HEK293 (cell line): ENCODE results near the gene C11orf86.

Source experiments
- CTCF ChIA-PET: fragments of 350-600 bp; formaldehyde crosslinking; extraction: SDS; loops from one replicate; lab custom pipeline; 2021; ENCODE audit warnings: antibody characterized with exemption; lab: Yijun Ruan, JAX
- POLR2A ChIA-PET: fragments of 300-600 bp; formaldehyde crosslinking; extraction: SDS; loops from one replicate; lab custom pipeline; 2020; ENCODE audit warnings: antibody characterized with exemption, inconsistent platforms; lab: Yijun Ruan, JAX
- H3K27ac ChIP-seq: fragments of 200-500 bp; sonication (Bioruptor generic); 2 replicates; pipeline ENCODE4 v1.5.1; 2014; ENCODE audit warnings: low read depth, low read length, control low read depth, inconsistent platforms; ENCODE audit errors: extremely low read depth
- H3K36me3 ChIP-seq, 2 experiments: fragments of 200-500 bp in 1 of 2; sonication (Bioruptor generic) in 1 of 2; 1 replicate in 1 of 2; 2 replicates in 1 of 2; pipeline ENCODE4 v1.5.1; 2014 to 2017; ENCODE audit warnings: inconsistent platforms in 2 of 2, low read length in 2 of 2; ENCODE audit not compliant: control insufficient read depth in 2 of 2, insufficient read depth in 1 of 2
- H3K4me1 ChIP-seq: fragments of 200-500 bp; sonication (Bioruptor generic); 2 replicates; pipeline ENCODE4 v1.5.1; 2014; ENCODE audit warnings: mild to moderate bottlenecking, low read length, inconsistent platforms; ENCODE audit not compliant: control insufficient read depth, insufficient read depth
- H3K4me3 ChIP-seq: 2 replicates; pipeline ENCODE4 v1.5.1; 2011; ENCODE audit warnings: low read depth, mild to moderate bottlenecking, control low read depth, low read length, moderate library complexity
- H3K9me3 ChIP-seq: fragments of 200-500 bp; sonication (Bioruptor generic); 2 replicates; pipeline ENCODE4 v1.5.1; 2014; ENCODE audit warnings: low read depth, low read length, inconsistent platforms; ENCODE audit not compliant: control insufficient read depth, insufficient read depth
- HOXC10 ChIP-seq: sonication (generic); formaldehyde crosslinking; IDR thresholded peaks from 2 replicates; pipeline ENCODE4 v1.8.1; 2023; ENCODE audit warnings: mild to moderate bottlenecking, missing genetic modification reagents
- HOXD13 ChIP-seq: sonication (generic); formaldehyde crosslinking; IDR thresholded peaks from 2 replicates; pipeline ENCODE4 v1.8.0; 2022; ENCODE audit warnings: missing genetic modification reagents, borderline replicate concordance
- KLF8 ChIP-seq: fragments of 450-650 bp; formaldehyde crosslinking; IDR thresholded peaks from 2 replicates; pipeline ENCODE4 v1.5.1; 2016; ENCODE audit warnings: missing biosample characterization, missing genetic modification characterization
- OSR2 ChIP-seq: fragments of 450-650 bp; formaldehyde crosslinking; IDR thresholded peaks from 2 replicates; pipeline ENCODE4 v1.5.1; 2016; ENCODE audit warnings: missing biosample characterization, missing genetic modification characterization
- SETDB1 ChIP-seq: IDR thresholded peaks from one replicate; pipeline ENCODE4 v1.6.1; 2017; ENCODE audit warnings: mild to moderate bottlenecking, low read length, moderate library complexity, mixed read lengths; ENCODE audit not compliant: insufficient read length
- TRIM28 ChIP-seq: IDR thresholded peaks from 2 replicates; pipeline ENCODE4 v1.6.1; 2011; ENCODE audit warnings: low read length, control low read depth, borderline replicate concordance
- ZBTB10 ChIP-seq: fragments of 450-650 bp; formaldehyde crosslinking; IDR thresholded peaks from 2 replicates; pipeline ENCODE4 v1.5.1; 2016; ENCODE audit warnings: missing biosample characterization, missing genetic modification characterization
- ZBTB17 ChIP-seq: fragments of 450-650 bp; formaldehyde crosslinking; IDR thresholded peaks from 2 replicates; pipeline ENCODE4 v1.5.1; 2016; ENCODE audit warnings: missing biosample characterization, missing genetic modification characterization
- ZEB2 ChIP-seq: fragments of 450-650 bp; formaldehyde crosslinking; IDR thresholded peaks from 2 replicates; pipeline ENCODE4 v1.5.1; 2016; ENCODE audit warnings: missing biosample characterization, missing genetic modification characterization
- ZFHX2 ChIP-seq: fragments of 450-650 bp; formaldehyde crosslinking; conservative IDR thresholded peaks from 2 replicates; pipeline ENCODE4 v1.5.1; 2016; ENCODE audit warnings: missing biosample characterization, missing genetic modification characterization
- ZFP37 ChIP-seq: fragments of 450-650 bp; formaldehyde crosslinking; IDR thresholded peaks from 2 replicates; pipeline ENCODE4 v1.5.1; 2016; ENCODE audit warnings: missing biosample characterization, missing genetic modification characterization
- ZNF174 ChIP-seq: fragments of 450-650 bp; formaldehyde crosslinking; IDR thresholded peaks from 2 replicates; pipeline ENCODE4 v1.5.0; 2017; ENCODE audit warnings: missing biosample characterization, mild to moderate bottlenecking, missing genetic modification characterization
- ZNF211 ChIP-seq: fragments of 450-650 bp; formaldehyde crosslinking; IDR thresholded peaks from 2 replicates; pipeline ENCODE4 v1.5.1; 2016; ENCODE audit warnings: low read depth, missing biosample characterization, missing genetic modification characterization
- ZNF391 ChIP-seq: fragments of 450-650 bp; formaldehyde crosslinking; IDR thresholded peaks from 2 replicates; pipeline ENCODE4 v1.5.1; 2016; ENCODE audit warnings: low read depth, missing biosample characterization, missing genetic modification characterization, borderline replicate concordance
- ZNF423 ChIP-seq: fragments of 450-650 bp; formaldehyde crosslinking; IDR thresholded peaks from 2 replicates; pipeline ENCODE4 v1.5.1; 2016; ENCODE audit warnings: missing biosample characterization, missing genetic modification characterization
- ZNF529 ChIP-seq: fragments of 450-650 bp; formaldehyde crosslinking; IDR thresholded peaks from 2 replicates; pipeline ENCODE4 v1.5.1; 2017; ENCODE audit warnings: missing genetic modification characterization, missing biosample characterization; ENCODE audit not compliant: insufficient replicate concordance
- ZNF610 ChIP-seq: fragments of 450-650 bp; formaldehyde crosslinking; IDR thresholded peaks from 2 replicates; pipeline ENCODE4 v1.5.1; 2016; ENCODE audit warnings: missing biosample characterization, missing genetic modification characterization, borderline replicate concordance
- TF ChIP-seq, protein P1 (sequence below): fragments of 450-650 bp; formaldehyde crosslinking; IDR thresholded peaks from 2 replicates; pipeline ENCODE4 v1.5.1; 2016; ENCODE audit warnings: missing biosample characterization, missing genetic modification characterization
- TF ChIP-seq, protein P2 (sequence below): fragments of 450-650 bp; formaldehyde crosslinking; IDR thresholded peaks from 2 replicates; pipeline ENCODE4 v1.5.1; 2016; ENCODE audit warnings: missing biosample characterization, missing genetic modification characterization
- TF ChIP-seq, protein P3 (sequence below): fragments of 450-650 bp; formaldehyde crosslinking; IDR thresholded peaks from 2 replicates; pipeline ENCODE4 v1.5.1; 2017; ENCODE audit warnings: missing biosample characterization, missing genetic modification characterization
- TF ChIP-seq, protein P4 (sequence below): fragments of 450-650 bp; formaldehyde crosslinking; IDR thresholded peaks from 2 replicates; pipeline ENCODE4 v1.5.1; 2016; ENCODE audit warnings: missing biosample characterization, missing genetic modification characterization
- TF ChIP-seq, protein P5 (sequence below): fragments of 450-650 bp; formaldehyde crosslinking; IDR thresholded peaks from 2 replicates; pipeline ENCODE4 v1.5.1; 2016; ENCODE audit warnings: missing biosample characterization, missing genetic modification characterization

C11orf86 gene

DNA sequence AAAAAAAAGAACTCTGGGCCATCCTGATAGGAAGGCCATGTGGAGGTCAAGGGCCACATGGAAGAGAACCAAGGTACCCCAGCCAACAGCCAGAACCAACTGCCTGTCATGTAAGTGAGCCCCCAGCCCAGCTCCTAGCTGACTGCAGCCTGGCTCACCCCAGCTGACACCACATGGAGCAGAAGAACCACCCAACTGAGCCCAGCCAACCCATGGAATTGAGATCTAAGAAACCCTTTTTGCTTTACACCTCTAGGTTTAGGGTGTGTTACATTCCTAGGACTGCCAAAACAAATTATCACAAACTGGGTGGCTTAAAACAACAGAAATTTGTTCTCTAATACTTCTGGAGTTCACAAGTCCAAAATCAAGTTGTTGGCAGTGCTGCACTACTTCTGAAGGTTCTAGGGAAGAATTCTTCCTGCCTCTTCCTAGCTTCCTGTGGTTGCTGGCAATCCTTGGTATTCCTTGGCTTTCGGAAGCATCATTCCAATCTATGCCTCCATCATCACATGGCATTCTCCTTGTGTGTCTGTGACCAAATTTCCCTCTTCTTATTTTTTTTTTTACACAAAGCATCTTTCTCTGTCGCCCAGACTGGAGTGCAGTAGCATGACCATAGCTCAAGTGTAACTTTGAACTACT is 4.4 kb downstream of the C11orf86 start:
- H3K36me3 ChIP-seq: no peaks in the 10 kb centered on the region
- no peaks in the 10 kb centered on the region for H3K4me1 ChIP-seq
- no peak overlapping the region for H3K4me3 ChIP-seq
- H3K27ac ChIP-seq: no peak overlapping the region
- TF ChIP-seq ZBTB10 (tag by site-specific recombination) (no peak), ZNF174 (tag by site-specific recombination) (no peak), TRIM28 (peak; percentile 47; the same call in 1 of the 2 replicates), ZFP37 (tag by site-specific recombination) (no peak), ZNF610 (tag by site-specific recombination) (no peak), ZNF529 (no peak), OSR2 (tag by site-specific recombination) (no peak), ZNF423 (no peak), SETDB1 (peak; percentile 53)
- TF ChIP-seq, protein P1, sequence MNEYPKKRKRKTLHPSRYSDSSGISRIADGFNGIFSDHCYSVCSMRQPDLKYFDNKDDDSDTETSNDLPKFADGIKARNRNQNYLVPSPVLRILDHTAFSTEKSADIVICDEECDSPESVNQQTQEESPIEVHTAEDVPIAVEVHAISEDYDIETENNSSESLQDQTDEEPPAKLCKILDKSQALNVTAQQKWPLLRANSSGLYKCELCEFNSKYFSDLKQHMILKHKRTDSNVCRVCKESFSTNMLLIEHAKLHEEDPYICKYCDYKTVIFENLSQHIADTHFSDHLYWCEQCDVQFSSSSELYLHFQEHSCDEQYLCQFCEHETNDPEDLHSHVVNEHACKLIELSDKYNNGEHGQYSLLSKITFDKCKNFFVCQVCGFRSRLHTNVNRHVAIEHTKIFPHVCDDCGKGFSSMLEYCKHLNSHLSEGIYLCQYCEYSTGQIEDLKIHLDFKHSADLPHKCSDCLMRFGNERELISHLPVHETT: no peak
- TF ChIP-seq, all 188 proteins: peak for 2
- ChIA-PET CTCF (interaction anchor here (0.6 to 1.1 kb wide), 2 partner anchors 7 to 230 kb away, joined by 3 to 5 read pairs; no protein-coding TSS in a partner anchor), POLR2A (interaction anchor here (0.7 kb wide), 1 partner anchor 288 kb away, joined by 10 read pairs; no protein-coding TSS in a partner anchor)
- no peaks in the 10 kb centered on the region for H3K9me3 ChIP-seq

DNA sequence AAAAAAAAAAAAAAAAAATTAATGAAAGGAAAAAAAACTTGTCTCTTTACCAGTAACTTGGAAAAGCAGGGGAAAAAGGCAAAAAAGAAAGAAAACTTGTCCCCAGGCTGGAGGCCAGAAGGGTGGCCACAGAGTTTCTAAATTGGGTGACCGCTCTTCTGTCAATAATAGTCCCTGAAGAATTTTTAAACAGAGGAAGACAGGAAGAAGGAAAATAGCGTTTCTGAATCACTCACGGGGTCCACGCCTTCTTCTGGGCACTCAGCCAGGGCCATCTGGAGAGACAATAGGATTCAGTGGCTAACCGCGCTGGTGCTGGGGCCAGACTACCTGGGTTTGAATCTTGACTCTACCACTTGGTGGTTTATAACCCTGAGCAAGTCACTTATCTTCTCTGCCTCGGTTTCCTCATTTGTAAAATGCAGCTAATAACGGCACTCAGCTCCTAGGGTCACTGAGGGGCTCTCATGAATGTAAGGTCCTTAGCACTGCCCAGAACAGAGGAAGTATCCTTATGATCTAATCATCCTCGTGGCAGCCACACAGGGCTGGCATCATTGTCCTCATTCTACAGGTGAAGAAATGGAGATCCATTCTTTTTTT is 7.0 kb downstream of the C11orf86 start:
- no peak overlapping the region for H3K27ac ChIP-seq
- H3K9me3 ChIP-seq: no peaks in the 10 kb centered on the region
- POLR2A ChIA-PET: no interaction called here
- no peaks in the 10 kb centered on the region for H3K36me3 ChIP-seq
- H3K4me1 ChIP-seq: no peaks in the 10 kb centered on the region
- CTCF ChIA-PET: interaction anchor here (0.6 kb wide), 1 partner anchor 10 kb away, joined by 3 read pairs; no protein-coding TSS in a partner anchor
- no peak overlapping the region for H3K4me3 ChIP-seq
- TF ChIP-seq HOXC10 (CRISPR knock-in tag) (no peak), HOXD13 (CRISPR knock-in tag) (no peak), ZFHX2 (no peak), KLF8 (tag by site-specific recombination) (no peak), ZNF391 (no peak), ZBTB17 (tag by site-specific recombination) (peak; percentile 22; the same call in 1 of the 2 replicates), ZNF211 (tag by site-specific recombination) (no peak), ZEB2 (tag by site-specific recombination) (peak; percentile 26; the same call in 1 of the 2 replicates)
- TF ChIP-seq, protein P2, sequence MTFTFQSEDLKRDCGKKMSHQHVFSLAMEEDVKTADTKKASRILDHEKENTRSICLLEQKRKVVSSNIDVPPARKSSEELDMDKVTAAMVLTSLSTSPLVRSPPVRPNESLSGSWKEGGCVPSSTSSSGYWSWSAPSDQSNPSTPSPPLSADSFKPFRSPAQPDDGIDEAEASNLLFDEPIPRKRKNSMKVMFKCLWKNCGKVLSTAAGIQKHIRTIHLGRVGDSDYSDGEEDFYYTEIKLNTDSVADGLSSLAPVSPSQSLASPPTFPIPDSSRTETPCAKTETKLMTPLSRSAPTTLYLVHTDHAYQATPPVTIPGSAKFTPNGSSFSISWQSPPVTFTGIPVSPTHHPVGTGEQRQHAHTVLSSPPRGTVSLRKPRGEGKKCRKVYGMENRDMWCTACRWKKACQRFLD (tag by site-specific recombination): no peak
- TF ChIP-seq, protein P3, sequence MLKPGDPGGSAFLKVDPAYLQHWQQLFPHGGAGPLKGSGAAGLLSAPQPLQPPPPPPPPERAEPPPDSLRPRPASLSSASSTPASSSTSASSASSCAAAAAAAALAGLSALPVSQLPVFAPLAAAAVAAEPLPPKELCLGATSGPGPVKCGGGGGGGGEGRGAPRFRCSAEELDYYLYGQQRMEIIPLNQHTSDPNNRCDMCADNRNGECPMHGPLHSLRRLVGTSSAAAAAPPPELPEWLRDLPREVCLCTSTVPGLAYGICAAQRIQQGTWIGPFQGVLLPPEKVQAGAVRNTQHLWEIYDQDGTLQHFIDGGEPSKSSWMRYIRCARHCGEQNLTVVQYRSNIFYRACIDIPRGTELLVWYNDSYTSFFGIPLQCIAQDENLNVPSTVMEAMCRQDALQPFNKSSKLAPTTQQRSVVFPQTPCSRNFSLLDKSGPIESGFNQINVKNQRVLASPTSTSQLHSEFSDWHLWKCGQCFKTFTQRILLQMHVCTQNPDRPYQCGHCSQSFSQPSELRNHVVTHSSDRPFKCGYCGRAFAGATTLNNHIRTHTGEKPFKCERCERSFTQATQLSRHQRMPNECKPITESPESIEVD: peak; percentile 65; the same call in 1 of the 2 replicates
- TF ChIP-seq, protein P4, sequence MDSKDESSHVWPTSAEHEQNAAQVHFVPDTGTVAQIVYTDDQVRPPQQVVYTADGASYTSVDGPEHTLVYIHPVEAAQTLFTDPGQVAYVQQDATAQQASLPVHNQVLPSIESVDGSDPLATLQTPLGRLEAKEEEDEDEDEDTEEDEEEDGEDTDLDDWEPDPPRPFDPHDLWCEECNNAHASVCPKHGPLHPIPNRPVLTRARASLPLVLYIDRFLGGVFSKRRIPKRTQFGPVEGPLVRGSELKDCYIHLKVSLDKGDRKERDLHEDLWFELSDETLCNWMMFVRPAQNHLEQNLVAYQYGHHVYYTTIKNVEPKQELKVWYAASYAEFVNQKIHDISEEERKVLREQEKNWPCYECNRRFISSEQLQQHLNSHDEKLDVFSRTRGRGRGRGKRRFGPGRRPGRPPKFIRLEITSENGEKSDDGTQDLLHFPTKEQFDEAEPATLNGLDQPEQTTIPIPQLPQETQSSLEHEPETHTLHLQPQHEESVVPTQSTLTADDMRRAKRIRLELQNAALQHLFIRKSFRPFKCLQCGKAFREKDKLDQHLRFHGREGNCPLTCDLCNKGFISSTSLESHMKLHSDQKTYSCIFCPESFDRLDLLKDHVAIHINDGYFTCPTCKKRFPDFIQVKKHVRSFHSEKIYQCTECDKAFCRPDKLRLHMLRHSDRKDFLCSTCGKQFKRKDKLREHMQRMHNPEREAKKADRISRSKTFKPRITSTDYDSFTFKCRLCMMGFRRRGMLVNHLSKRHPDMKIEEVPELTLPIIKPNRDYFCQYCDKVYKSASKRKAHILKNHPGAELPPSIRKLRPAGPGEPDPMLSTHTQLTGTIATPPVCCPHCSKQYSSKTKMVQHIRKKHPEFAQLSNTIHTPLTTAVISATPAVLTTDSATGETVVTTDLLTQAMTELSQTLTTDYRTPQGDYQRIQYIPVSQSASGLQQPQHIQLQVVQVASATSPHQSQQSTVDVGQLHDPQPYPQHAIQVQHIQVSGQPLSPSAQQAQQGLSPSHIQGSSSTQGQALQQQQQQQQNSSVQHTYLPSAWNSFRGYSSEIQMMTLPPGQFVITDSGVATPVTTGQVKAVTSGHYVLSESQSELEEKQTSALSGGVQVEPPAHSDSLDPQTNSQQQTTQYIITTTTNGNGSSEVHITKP (tag by site-specific recombination): peak; percentile 55
- TF ChIP-seq, protein P5, sequence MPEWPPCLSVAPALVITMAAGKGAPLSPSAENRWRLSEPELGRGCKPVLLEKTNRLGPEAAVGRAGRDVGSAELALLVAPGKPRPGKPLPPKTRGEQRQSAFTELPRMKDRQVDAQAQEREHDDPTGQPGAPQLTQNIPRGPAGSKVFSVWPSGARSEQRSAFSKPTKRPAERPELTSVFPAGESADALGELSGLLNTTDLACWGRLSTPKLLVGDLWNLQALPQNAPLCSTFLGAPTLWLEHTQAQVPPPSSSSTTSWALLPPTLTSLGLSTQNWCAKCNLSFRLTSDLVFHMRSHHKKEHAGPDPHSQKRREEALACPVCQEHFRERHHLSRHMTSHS (tag by site-specific recombination): no peak
